ENCODE data around the gene KRT77.
A peak's percentile ranks its signal among the peaks of the same experiment; 100 is the strongest.
"Not testable (repeated sequence)": the region's sequence is repeated elsewhere in the genome, so short reads cannot be mapped to it uniquely, and the experiment has no call there.

KRT77 gene

GRCh38 chr12:52724384-52724783 is 21.1 kb upstream of the KRT77 start:
- Histone ChIP-seq H3K27ac (ENCODE audit: low read depth, low read length) (no peak overlapping the region), H3K36me3 (ENCODE audit: insufficient read depth, low read length) (no peaks in the 10 kb centered on the region), H2AFZ (ENCODE audit: low read length, unreplicated experiment) (no peak overlapping the region), H3K4me1 (ENCODE audit: control insufficient read depth, insufficient read depth, low read length, unreplicated experiment) (no peaks in the 10 kb centered on the region), H3K79me2 (ENCODE audit: control insufficient read depth, insufficient read depth, low read length, unreplicated experiment) (no peaks in the 10 kb centered on the region), H3K27me3 (ENCODE audit: insufficient read depth, low read length) (peaks cover 65% of the 10 kb centered on the region), H3K4me3 (ENCODE audit: low read depth, low read length) (no peak overlapping the region)

- no peaks in the 10 kb centered on the region for H3K4me1 ChIP-seq (ENCODE audit: control insufficient read depth, insufficient read depth, low read length, unreplicated experiment)
These were observed 19.4 kb upstream of the KRT77 start for GRCh38 chr12:52722680-52723079.

GRCh38 chr12:52721838-52722470 is 18.6 kb upstream of the KRT77 start:
- Histone ChIP-seq H3K4me1 (ENCODE audit: control insufficient read depth, insufficient read depth, low read length, unreplicated experiment) (no peaks in the 10 kb centered on the region), H3K27ac (ENCODE audit: low read depth, low read length) (no peak overlapping the region), H3K27me3 (ENCODE audit: insufficient read depth, low read length) (peaks cover 66% of the 10 kb centered on the region), H3K79me2 (ENCODE audit: control insufficient read depth, insufficient read depth, low read length, unreplicated experiment) (no peaks in the 10 kb centered on the region), H3K4me3 (ENCODE audit: low read depth, low read length) (no peak overlapping the region), H2AFZ (ENCODE audit: low read length, unreplicated experiment) (no peak overlapping the region), H3K36me3 (ENCODE audit: insufficient read depth, low read length) (no peaks in the 10 kb centered on the region)

More at GRCh38 chr12:52722680-52723079, 19.4 kb upstream of the KRT77 start:
- Histone ChIP-seq H3K36me3 (ENCODE audit: insufficient read depth, low read length) (no peaks in the 10 kb centered on the region), H3K79me2 (ENCODE audit: control insufficient read depth, insufficient read depth, low read length, unreplicated experiment) (no peaks in the 10 kb centered on the region), H3K27ac (ENCODE audit: low read depth, low read length) (no peak overlapping the region), H3K27me3 (ENCODE audit: insufficient read depth, low read length) (peaks cover 66% of the 10 kb centered on the region), H3K4me3 (ENCODE audit: low read depth, low read length) (no peak overlapping the region), H2AFZ (ENCODE audit: low read length, unreplicated experiment) (no peak overlapping the region)

- Histone ChIP-seq H3K36me3 (ENCODE audit: insufficient read depth, low read length) (no peaks in the 10 kb centered on the region), H3K27ac (ENCODE audit: low read depth, low read length) (no peak overlapping the region), H3K27me3 (ENCODE audit: insufficient read depth, low read length) (peaks cover 66% of the 10 kb centered on the region), H3K4me3 (ENCODE audit: low read depth, low read length) (no peak overlapping the region), H3K79me2 (ENCODE audit: control insufficient read depth, insufficient read depth, low read length, unreplicated experiment) (no peaks in the 10 kb centered on the region), H3K4me1 (ENCODE audit: control insufficient read depth, insufficient read depth, low read length, unreplicated experiment) (no peaks in the 10 kb centered on the region), H2AFZ (ENCODE audit: low read length, unreplicated experiment) (no peak overlapping the region)
These were observed 17.1 kb upstream of the KRT77 start for GRCh38 chr12:52720365-52720886.

- no peak overlapping the region for H2AFZ ChIP-seq (ENCODE audit: low read length, unreplicated experiment)
- H3K27ac ChIP-seq (ENCODE audit: low read depth, low read length), result no peak overlapping the region
- no peaks in the 10 kb centered on the region for H3K79me2 ChIP-seq (ENCODE audit: control insufficient read depth, insufficient read depth, low read length, unreplicated experiment)
- no peaks in the 10 kb centered on the region for H3K36me3 ChIP-seq (ENCODE audit: insufficient read depth, low read length)
- no peak overlapping the region for H3K4me3 ChIP-seq (ENCODE audit: low read depth, low read length)
- peaks cover 86% of the 10 kb centered on the region for H3K27me3 ChIP-seq (ENCODE audit: insufficient read depth, low read length)
- H3K4me1 ChIP-seq (ENCODE audit: control insufficient read depth, insufficient read depth, low read length, unreplicated experiment), result no peaks in the 10 kb centered on the region
These were observed 12.7 kb upstream of the KRT77 start for GRCh38 chr12:52716061-52716460.

- no peaks in the 10 kb centered on the region for H3K79me2 ChIP-seq (ENCODE audit: control insufficient read depth, insufficient read depth, low read length, unreplicated experiment)
- H2AFZ ChIP-seq (ENCODE audit: low read length, unreplicated experiment), result no peak overlapping the region
These were observed 12.1 kb upstream of the KRT77 start for GRCh38 chr12:52715416-52715815.

GRCh38 chr12:52714887-52715281 is 11.6 kb upstream of the KRT77 start:
- Histone ChIP-seq H3K4me3 (ENCODE audit: low read depth, low read length) (no peak overlapping the region), H3K4me1 (ENCODE audit: control insufficient read depth, insufficient read depth, low read length, unreplicated experiment) (no peaks in the 10 kb centered on the region), H3K27ac (ENCODE audit: low read depth, low read length) (no peak overlapping the region), H2AFZ (ENCODE audit: low read length, unreplicated experiment) (no peak overlapping the region), H3K27me3 (ENCODE audit: insufficient read depth, low read length) (peaks cover 76% of the 10 kb centered on the region), H3K36me3 (ENCODE audit: insufficient read depth, low read length) (no peaks in the 10 kb centered on the region), H3K79me2 (ENCODE audit: control insufficient read depth, insufficient read depth, low read length, unreplicated experiment) (no peaks in the 10 kb centered on the region)

More at GRCh38 chr12:52715416-52715815, 12.1 kb upstream of the KRT77 start:
- Histone ChIP-seq H3K27ac (ENCODE audit: low read depth, low read length) (no peak overlapping the region), H3K4me1 (ENCODE audit: control insufficient read depth, insufficient read depth, low read length, unreplicated experiment) (no peaks in the 10 kb centered on the region), H3K27me3 (ENCODE audit: insufficient read depth, low read length) (peaks cover 81% of the 10 kb centered on the region), H3K36me3 (ENCODE audit: insufficient read depth, low read length) (no peaks in the 10 kb centered on the region), H3K4me3 (ENCODE audit: low read depth, low read length) (no peak overlapping the region)

GRCh38 chr12:52713960-52714886 is 10.9 kb upstream of the KRT77 start:
- no peak overlapping the region for H2AFZ ChIP-seq (ENCODE audit: low read length, unreplicated experiment)
- no peaks in the 10 kb centered on the region for H3K4me1 ChIP-seq (ENCODE audit: control insufficient read depth, insufficient read depth, low read length, unreplicated experiment)
- H3K27ac ChIP-seq (ENCODE audit: low read depth, low read length), result no peak overlapping the region
- no peaks in the 10 kb centered on the region for H3K36me3 ChIP-seq (ENCODE audit: insufficient read depth, low read length)
- H3K79me2 ChIP-seq (ENCODE audit: control insufficient read depth, insufficient read depth, low read length, unreplicated experiment), result no peaks in the 10 kb centered on the region
- H3K27me3 ChIP-seq (ENCODE audit: insufficient read depth, low read length), result peaks cover 79% of the 10 kb centered on the region
- H3K4me3 ChIP-seq (ENCODE audit: low read depth, low read length), result 0 out of 2 replicates have a peak overlapping the region, but pooled peaks have one; percentile 33

GRCh38 chr12:52712122-52712521 is 8.8 kb upstream of the KRT77 start:
- not testable (repeated sequence) for H3K4me1 ChIP-seq (ENCODE audit: control insufficient read depth, insufficient read depth, low read length, unreplicated experiment); H3K79me2 ChIP-seq (ENCODE audit: control insufficient read depth, insufficient read depth, low read length, unreplicated experiment); H3K4me3 ChIP-seq (ENCODE audit: low read depth, low read length); H3K27ac ChIP-seq (ENCODE audit: low read depth, low read length); H2AFZ ChIP-seq (ENCODE audit: low read length, unreplicated experiment); H3K36me3 ChIP-seq (ENCODE audit: insufficient read depth, low read length)
- peaks cover 80% of the 10 kb centered on the region for H3K27me3 ChIP-seq (ENCODE audit: insufficient read depth, low read length)

- Histone ChIP-seq H3K79me2 (ENCODE audit: control insufficient read depth, insufficient read depth, low read length, unreplicated experiment) (no peaks in the 10 kb centered on the region), H3K4me3 (ENCODE audit: low read depth, low read length) (no peak overlapping the region), H3K27me3 (ENCODE audit: insufficient read depth, low read length) (peaks cover 75% of the 10 kb centered on the region), H3K27ac (ENCODE audit: low read depth, low read length) (no peak overlapping the region), H2AFZ (ENCODE audit: low read length, unreplicated experiment) (no peak overlapping the region), H3K4me1 (ENCODE audit: control insufficient read depth, insufficient read depth, low read length, unreplicated experiment) (no peaks in the 10 kb centered on the region), H3K36me3 (ENCODE audit: insufficient read depth, low read length) (no peaks in the 10 kb centered on the region)
These were observed 7.4 kb upstream of the KRT77 start for GRCh38 chr12:52710730-52711129.
